ENCODE measurements around the gene USP17L29. TPM values are rescaled to one million over a fixed set of nuclear protein-coding genes. Genes with fewer than 3 reads are reported as not detected.
"Not testable (repeated sequence)": the region's sequence is repeated elsewhere in the genome, so short reads cannot be mapped to it uniquely, and the experiment has no call there.

The USP17L29 gene
- polyA plus RNA-seq, result not detected

DNA sequence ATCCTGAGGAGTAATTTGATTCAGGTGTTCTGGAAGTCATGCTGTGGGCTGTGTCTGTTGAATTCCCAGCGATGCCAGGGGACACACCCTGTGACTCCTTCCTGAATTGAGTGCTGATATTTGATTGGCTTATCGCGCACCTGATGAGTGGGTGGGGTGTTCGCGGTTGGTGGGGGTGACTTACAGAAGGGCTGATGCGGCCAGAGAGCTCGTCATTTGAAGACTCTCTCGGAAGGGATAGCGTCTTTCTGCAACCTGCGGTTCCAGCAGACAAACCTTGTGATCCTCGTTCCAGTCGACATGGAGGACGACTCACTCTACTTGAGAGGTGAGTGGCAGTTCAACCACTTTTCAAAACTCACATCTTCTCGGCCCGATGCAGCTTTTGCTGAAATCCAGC lies at the start of gene USP17L29:
Gene USP17L29, plus strand, starts transcription at position 301 of the 400 bp plus-strand sequence. Its CDS starts 0 bp downstream, at position 301.
- no CpG with 5 or more reads among the region's 15 CpGs for WGBS, 2 donors
- H3K9me3 ChIP-seq (ENCODE audit: control insufficient read depth in 2 of 2, insufficient read depth in 1 of 2, low read depth in 1 of 2, low read length in 1 of 2); H3K27ac ChIP-seq (ENCODE audit: low read depth in 2 of 2, low read length in 1 of 2); H3K36me3 ChIP-seq (ENCODE audit: control insufficient read depth in 2 of 2, insufficient read depth in 2 of 2, low read length in 1 of 2); H3K27me3 ChIP-seq (ENCODE audit: control insufficient read depth in 1 of 2, insufficient read depth in 2 of 2, low read length in 2 of 2); H3K4me3 ChIP-seq (ENCODE audit: low read depth in 1 of 2, low read length in 2 of 2); H3K4me1 ChIP-seq (ENCODE audit: control insufficient read depth in 2 of 2, insufficient read depth in 2 of 2, low read length in 1 of 2): not testable (repeated sequence)

DNA sequence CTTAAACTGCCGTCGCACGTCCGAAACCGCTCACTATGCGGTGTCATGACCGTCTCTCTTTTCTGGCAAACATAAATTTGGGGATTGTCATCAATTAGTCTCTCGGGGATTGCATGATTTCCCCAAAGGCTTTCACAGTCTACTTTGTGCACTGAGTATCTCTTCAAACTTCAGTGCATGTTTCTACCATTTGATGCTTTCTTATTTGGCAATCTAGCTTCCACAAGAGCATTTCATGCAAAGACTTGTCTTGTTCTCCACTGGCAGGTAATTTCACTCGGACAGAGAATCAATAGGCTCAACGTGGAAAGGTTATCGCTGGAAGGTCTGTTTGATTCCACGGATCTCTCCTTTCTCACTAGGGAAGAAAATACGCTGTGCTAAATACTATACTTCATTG lies 29.2 kb upstream of the USP17L29 start:
- H3K4me1 ChIP-seq (ENCODE audit: control insufficient read depth in 2 of 2, insufficient read depth in 2 of 2, low read length in 1 of 2); H3K9me3 ChIP-seq (ENCODE audit: control insufficient read depth in 2 of 2, insufficient read depth in 1 of 2, low read depth in 1 of 2, low read length in 1 of 2); H3K36me3 ChIP-seq (ENCODE audit: control insufficient read depth in 2 of 2, insufficient read depth in 2 of 2, low read length in 1 of 2); H3K27me3 ChIP-seq (ENCODE audit: control insufficient read depth in 1 of 2, insufficient read depth in 2 of 2, low read length in 2 of 2); H3K27ac ChIP-seq (ENCODE audit: low read depth in 2 of 2, low read length in 1 of 2); H3K4me3 ChIP-seq (ENCODE audit: low read depth in 1 of 2, low read length in 2 of 2): not testable (repeated sequence)
- 87 to 93% methylated on average over 1 of the region's 13 CpGs for WGBS, 2 donors

DNA sequence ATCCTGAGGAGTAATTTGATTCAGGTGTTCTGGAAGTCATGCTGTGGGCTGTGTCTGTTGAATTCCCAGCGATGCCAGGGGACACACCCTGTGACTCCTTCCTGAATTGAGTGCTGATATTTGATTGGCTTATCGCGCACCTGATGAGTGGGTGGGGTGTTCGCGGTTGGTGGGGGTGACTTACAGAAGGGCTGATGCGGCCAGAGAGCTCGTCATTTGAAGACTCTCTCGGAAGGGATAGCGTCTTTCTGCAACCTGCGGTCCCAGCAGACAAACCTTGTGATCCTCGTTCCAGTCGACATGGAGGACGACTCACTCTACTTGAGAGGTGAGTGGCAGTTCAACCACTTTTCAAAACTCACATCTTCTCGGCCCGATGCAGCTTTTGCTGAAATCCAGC lies 28.6 kb upstream of the USP17L29 start, which contains the start of gene USP17L24:
Gene USP17L24, plus strand, starts transcription at position 301 of the 400 bp plus-strand sequence. Its CDS starts 0 bp downstream, at position 301.
- not testable (repeated sequence) for H3K4me3 ChIP-seq (ENCODE audit: low read depth in 1 of 2, low read length in 2 of 2); H3K36me3 ChIP-seq (ENCODE audit: control insufficient read depth in 2 of 2, insufficient read depth in 2 of 2, low read length in 1 of 2); H3K9me3 ChIP-seq (ENCODE audit: control insufficient read depth in 2 of 2, insufficient read depth in 1 of 2, low read depth in 1 of 2, low read length in 1 of 2); H3K27me3 ChIP-seq (ENCODE audit: control insufficient read depth in 1 of 2, insufficient read depth in 2 of 2, low read length in 2 of 2); H3K4me1 ChIP-seq (ENCODE audit: control insufficient read depth in 2 of 2, insufficient read depth in 2 of 2, low read length in 1 of 2); H3K27ac ChIP-seq (ENCODE audit: low read depth in 2 of 2, low read length in 1 of 2)
- WGBS, 2 donors, result no CpG with 5 or more reads among the region's 15 CpGs

DNA sequence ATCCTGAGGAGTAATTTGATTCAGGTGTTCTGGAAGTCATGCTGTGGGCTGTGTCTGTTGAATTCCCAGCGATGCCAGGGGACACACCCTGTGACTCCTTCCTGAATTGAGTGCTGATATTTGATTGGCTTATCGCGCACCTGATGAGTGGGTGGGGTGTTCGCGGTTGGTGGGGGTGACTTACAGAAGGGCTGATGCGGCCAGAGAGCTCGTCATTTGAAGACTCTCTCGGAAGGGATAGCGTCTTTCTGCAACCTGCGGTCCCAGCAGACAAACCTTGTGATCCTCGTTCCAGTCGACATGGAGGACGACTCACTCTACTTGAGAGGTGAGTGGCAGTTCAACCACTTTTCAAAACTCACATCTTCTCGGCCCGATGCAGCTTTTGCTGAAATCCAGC lies 23.8 kb upstream of the USP17L29 start, which contains the start of gene USP17L25:
Gene USP17L25, plus strand, starts transcription at position 301 of the 400 bp plus-strand sequence. Its CDS starts 0 bp downstream, at position 301.
- not testable (repeated sequence) for H3K36me3 ChIP-seq (ENCODE audit: control insufficient read depth in 2 of 2, insufficient read depth in 2 of 2, low read length in 1 of 2); H3K4me1 ChIP-seq (ENCODE audit: control insufficient read depth in 2 of 2, insufficient read depth in 2 of 2, low read length in 1 of 2); H3K27ac ChIP-seq (ENCODE audit: low read depth in 2 of 2, low read length in 1 of 2); H3K9me3 ChIP-seq (ENCODE audit: control insufficient read depth in 2 of 2, insufficient read depth in 1 of 2, low read depth in 1 of 2, low read length in 1 of 2); H3K27me3 ChIP-seq (ENCODE audit: control insufficient read depth in 1 of 2, insufficient read depth in 2 of 2, low read length in 2 of 2); H3K4me3 ChIP-seq (ENCODE audit: low read depth in 1 of 2, low read length in 2 of 2)
- no CpG with 5 or more reads among the region's 15 CpGs for WGBS, 2 donors

GRCh38 chr4:9334358-9334757 lies 19.1 kb upstream of the USP17L29 start, which contains the start of gene USP17L26:
Gene USP17L26, plus strand, starts transcription at chr4:9334658. Its CDS starts 0 bp downstream, at chr4:9334658.
- WGBS, 2 donors, result 92% methylated on average over 10 of the region's 15 CpGs; no CpG with 5 or more reads in 1 of the 2 donors
- not testable (repeated sequence) for H3K4me3 ChIP-seq (ENCODE audit: low read depth in 1 of 2, low read length in 2 of 2); H3K4me1 ChIP-seq (ENCODE audit: control insufficient read depth in 2 of 2, insufficient read depth in 2 of 2, low read length in 1 of 2); H3K27ac ChIP-seq (ENCODE audit: low read depth in 2 of 2, low read length in 1 of 2); H3K9me3 ChIP-seq (ENCODE audit: control insufficient read depth in 2 of 2, insufficient read depth in 1 of 2, low read depth in 1 of 2, low read length in 1 of 2); H3K27me3 ChIP-seq (ENCODE audit: control insufficient read depth in 1 of 2, insufficient read depth in 2 of 2, low read length in 2 of 2); H3K36me3 ChIP-seq (ENCODE audit: control insufficient read depth in 2 of 2, insufficient read depth in 2 of 2, low read length in 1 of 2)

DNA sequence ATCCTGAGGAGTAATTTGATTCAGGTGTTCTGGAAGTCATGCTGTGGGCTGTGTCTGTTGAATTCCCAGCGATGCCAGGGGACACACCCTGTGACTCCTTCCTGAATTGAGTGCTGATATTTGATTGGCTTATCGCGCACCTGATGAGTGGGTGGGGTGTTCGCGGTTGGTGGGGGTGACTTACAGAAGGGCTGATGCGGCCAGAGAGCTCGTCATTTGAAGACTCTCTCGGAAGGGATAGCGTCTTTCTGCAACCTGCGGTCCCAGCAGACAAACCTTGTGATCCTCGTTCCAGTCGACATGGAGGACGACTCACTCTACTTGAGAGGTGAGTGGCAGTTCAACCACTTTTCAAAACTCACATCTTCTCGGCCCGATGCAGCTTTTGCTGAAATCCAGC lies 14.3 kb upstream of the USP17L29 start, which contains the start of gene USP17L5:
Gene USP17L5, plus strand, starts transcription at position 301 of the 400 bp plus-strand sequence. Its CDS starts 0 bp downstream, at position 301.
- H3K9me3 ChIP-seq (ENCODE audit: control insufficient read depth in 2 of 2, insufficient read depth in 1 of 2, low read depth in 1 of 2, low read length in 1 of 2); H3K4me3 ChIP-seq (ENCODE audit: low read depth in 1 of 2, low read length in 2 of 2); H3K4me1 ChIP-seq (ENCODE audit: control insufficient read depth in 2 of 2, insufficient read depth in 2 of 2, low read length in 1 of 2); H3K36me3 ChIP-seq (ENCODE audit: control insufficient read depth in 2 of 2, insufficient read depth in 2 of 2, low read length in 1 of 2); H3K27me3 ChIP-seq (ENCODE audit: control insufficient read depth in 1 of 2, insufficient read depth in 2 of 2, low read length in 2 of 2); H3K27ac ChIP-seq (ENCODE audit: low read depth in 2 of 2, low read length in 1 of 2): not testable (repeated sequence)
- no CpG with 5 or more reads among the region's 15 CpGs for WGBS, 2 donors

DNA sequence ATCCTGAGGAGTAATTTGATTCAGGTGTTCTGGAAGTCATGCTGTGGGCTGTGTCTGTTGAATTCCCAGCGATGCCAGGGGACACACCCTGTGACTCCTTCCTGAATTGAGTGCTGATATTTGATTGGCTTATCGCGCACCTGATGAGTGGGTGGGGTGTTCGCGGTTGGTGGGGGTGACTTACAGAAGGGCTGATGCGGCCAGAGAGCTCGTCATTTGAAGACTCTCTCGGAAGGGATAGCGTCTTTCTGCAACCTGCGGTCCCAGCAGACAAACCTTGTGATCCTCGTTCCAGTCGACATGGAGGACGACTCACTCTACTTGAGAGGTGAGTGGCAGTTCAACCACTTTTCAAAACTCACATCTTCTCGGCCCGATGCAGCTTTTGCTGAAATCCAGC lies 9.6 kb upstream of the USP17L29 start, which contains the start of gene USP17L27:
Gene USP17L27, plus strand, starts transcription at position 301 of the 400 bp plus-strand sequence. Its CDS starts 0 bp downstream, at position 301.
- not testable (repeated sequence) for H3K4me3 ChIP-seq (ENCODE audit: low read depth in 1 of 2, low read length in 2 of 2); H3K27ac ChIP-seq (ENCODE audit: low read depth in 2 of 2, low read length in 1 of 2); H3K4me1 ChIP-seq (ENCODE audit: control insufficient read depth in 2 of 2, insufficient read depth in 2 of 2, low read length in 1 of 2); H3K9me3 ChIP-seq (ENCODE audit: control insufficient read depth in 2 of 2, insufficient read depth in 1 of 2, low read depth in 1 of 2, low read length in 1 of 2); H3K27me3 ChIP-seq (ENCODE audit: control insufficient read depth in 1 of 2, insufficient read depth in 2 of 2, low read length in 2 of 2); H3K36me3 ChIP-seq (ENCODE audit: control insufficient read depth in 2 of 2, insufficient read depth in 2 of 2, low read length in 1 of 2)
- no CpG with 5 or more reads among the region's 15 CpGs for WGBS, 2 donors

DNA sequence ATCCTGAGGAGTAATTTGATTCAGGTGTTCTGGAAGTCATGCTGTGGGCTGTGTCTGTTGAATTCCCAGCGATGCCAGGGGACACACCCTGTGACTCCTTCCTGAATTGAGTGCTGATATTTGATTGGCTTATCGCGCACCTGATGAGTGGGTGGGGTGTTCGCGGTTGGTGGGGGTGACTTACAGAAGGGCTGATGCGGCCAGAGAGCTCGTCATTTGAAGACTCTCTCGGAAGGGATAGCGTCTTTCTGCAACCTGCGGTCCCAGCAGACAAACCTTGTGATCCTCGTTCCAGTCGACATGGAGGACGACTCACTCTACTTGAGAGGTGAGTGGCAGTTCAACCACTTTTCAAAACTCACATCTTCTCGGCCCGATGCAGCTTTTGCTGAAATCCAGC lies 4.8 kb upstream of the USP17L29 start, which contains the start of gene USP17L28:
Gene USP17L28, plus strand, starts transcription at position 301 of the 400 bp plus-strand sequence. Its CDS starts 0 bp downstream, at position 301.
- H3K9me3 ChIP-seq (ENCODE audit: control insufficient read depth in 2 of 2, insufficient read depth in 1 of 2, low read depth in 1 of 2, low read length in 1 of 2); H3K4me3 ChIP-seq (ENCODE audit: low read depth in 1 of 2, low read length in 2 of 2); H3K4me1 ChIP-seq (ENCODE audit: control insufficient read depth in 2 of 2, insufficient read depth in 2 of 2, low read length in 1 of 2); H3K27ac ChIP-seq (ENCODE audit: low read depth in 2 of 2, low read length in 1 of 2); H3K36me3 ChIP-seq (ENCODE audit: control insufficient read depth in 2 of 2, insufficient read depth in 2 of 2, low read length in 1 of 2); H3K27me3 ChIP-seq (ENCODE audit: control insufficient read depth in 1 of 2, insufficient read depth in 2 of 2, low read length in 2 of 2): not testable (repeated sequence)
- no CpG with 5 or more reads among the region's 15 CpGs for WGBS, 2 donors

DNA sequence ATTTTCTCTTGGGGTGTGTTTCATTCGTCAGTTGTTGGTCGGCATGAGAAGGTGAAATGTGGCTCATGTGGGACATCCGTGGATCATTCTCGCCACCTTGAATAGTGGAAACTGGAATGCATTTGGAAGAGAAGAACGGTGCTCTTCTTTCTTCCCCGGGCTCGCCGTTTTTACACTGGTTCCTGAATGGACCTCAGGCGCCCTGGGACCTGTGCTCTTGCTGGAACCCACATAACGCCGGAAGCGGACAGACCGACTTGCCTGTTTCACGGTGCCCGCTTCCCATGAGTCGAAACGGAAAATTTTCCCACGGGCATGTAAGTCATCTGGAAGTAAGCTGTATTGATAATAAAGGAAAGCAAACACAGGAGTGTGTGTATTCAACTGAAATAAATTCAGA lies 2.6 kb upstream of the USP17L29 start:
- H3K4me3 ChIP-seq (ENCODE audit: low read depth in 1 of 2, low read length in 2 of 2); H3K4me1 ChIP-seq (ENCODE audit: control insufficient read depth in 2 of 2, insufficient read depth in 2 of 2, low read length in 1 of 2); H3K9me3 ChIP-seq (ENCODE audit: control insufficient read depth in 2 of 2, insufficient read depth in 1 of 2, low read depth in 1 of 2, low read length in 1 of 2); H3K27ac ChIP-seq (ENCODE audit: low read depth in 2 of 2, low read length in 1 of 2); H3K36me3 ChIP-seq (ENCODE audit: control insufficient read depth in 2 of 2, insufficient read depth in 2 of 2, low read length in 1 of 2); H3K27me3 ChIP-seq (ENCODE audit: control insufficient read depth in 1 of 2, insufficient read depth in 2 of 2, low read length in 2 of 2): not testable (repeated sequence)
- WGBS, 2 donors, result 94 to 95% methylated on average over 10 to 13 of the region's 18 CpGs

DNA sequence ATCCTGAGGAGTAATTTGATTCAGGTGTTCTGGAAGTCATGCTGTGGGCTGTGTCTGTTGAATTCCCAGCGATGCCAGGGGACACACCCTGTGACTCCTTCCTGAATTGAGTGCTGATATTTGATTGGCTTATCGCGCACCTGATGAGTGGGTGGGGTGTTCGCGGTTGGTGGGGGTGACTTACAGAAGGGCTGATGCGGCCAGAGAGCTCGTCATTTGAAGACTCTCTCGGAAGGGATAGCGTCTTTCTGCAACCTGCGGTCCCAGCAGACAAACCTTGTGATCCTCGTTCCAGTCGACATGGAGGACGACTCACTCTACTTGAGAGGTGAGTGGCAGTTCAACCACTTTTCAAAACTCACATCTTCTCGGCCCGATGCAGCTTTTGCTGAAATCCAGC lies 9.4 kb downstream of the USP17L29 start, which contains the start of gene USP17L30:
Gene USP17L30, plus strand, starts transcription at position 301 of the 400 bp plus-strand sequence. Its CDS starts 0 bp downstream, at position 301.
- H3K4me3 ChIP-seq (ENCODE audit: low read depth in 1 of 2, low read length in 2 of 2); H3K27ac ChIP-seq (ENCODE audit: low read depth in 2 of 2, low read length in 1 of 2); H3K27me3 ChIP-seq (ENCODE audit: control insufficient read depth in 1 of 2, insufficient read depth in 2 of 2, low read length in 2 of 2); H3K9me3 ChIP-seq (ENCODE audit: control insufficient read depth in 2 of 2, insufficient read depth in 1 of 2, low read depth in 1 of 2, low read length in 1 of 2); H3K36me3 ChIP-seq (ENCODE audit: control insufficient read depth in 2 of 2, insufficient read depth in 2 of 2, low read length in 1 of 2); H3K4me1 ChIP-seq (ENCODE audit: control insufficient read depth in 2 of 2, insufficient read depth in 2 of 2, low read length in 1 of 2): not testable (repeated sequence)
- no CpG with 5 or more reads among the region's 15 CpGs for WGBS, 2 donors
